HEK293T (cell line): Measurements from ENCODE around the gene C16orf54.
"Not testable (repeated sequence)": the region's sequence is repeated elsewhere in the genome, so short reads cannot be mapped to it uniquely, and the experiment has no call there.

Experiments used
- ARNT ChIP-seq: fragments of 450-650 bp; IDR thresholded peaks from 2 replicates; pipeline ENCODE4 v1.6.1; 2017; ENCODE audit warnings: mild to moderate bottlenecking
- BHLHE40 ChIP-seq: fragments of 450-650 bp; IDR thresholded peaks from 2 replicates; pipeline ENCODE4 v1.6.1; 2016; ENCODE audit warnings: mild to moderate bottlenecking, moderate library complexity, borderline replicate concordance
- ELF4 ChIP-seq: fragments of 450-650 bp; IDR thresholded peaks from 2 replicates; pipeline ENCODE4 v1.6.1; 2017; ENCODE audit warnings: antibody characterized with exemption
- FOXK2 ChIP-seq: fragments of 450-650 bp; IDR thresholded peaks from 2 replicates; pipeline ENCODE4 v1.6.1; 2016; ENCODE audit warnings: mild to moderate bottlenecking
- FOXM1 ChIP-seq: fragments of 450-650 bp; IDR thresholded peaks from 2 replicates; pipeline ENCODE4 v1.6.1; 2017; ENCODE audit warnings: mild to moderate bottlenecking, borderline replicate concordance
- NFRKB ChIP-seq: fragments of 450-650 bp; IDR thresholded peaks from 2 replicates; pipeline ENCODE4 v1.6.1; 2016; ENCODE audit warnings: mild to moderate bottlenecking, moderate library complexity
- SP1 ChIP-seq: fragments of 450-650 bp; IDR thresholded peaks from 2 replicates; pipeline ENCODE4 v1.6.1; 2017
- SUZ12 ChIP-seq: fragments of 450-650 bp; IDR thresholded peaks from 2 replicates; pipeline ENCODE4 v1.6.1; 2016; ENCODE audit warnings: mild to moderate bottlenecking
- TARDBP ChIP-seq: fragments of 450-650 bp; IDR thresholded peaks from 2 replicates; pipeline ENCODE4 v1.6.1; 2016
- ZNF384 ChIP-seq: fragments of 450-650 bp; IDR thresholded peaks from 2 replicates; pipeline ENCODE4 v1.6.1; 2016
- TF ChIP-seq, protein P1 (sequence below): fragments of 450-650 bp; IDR thresholded peaks from 2 replicates; pipeline ENCODE4 v1.6.1; 2016

DNA sequence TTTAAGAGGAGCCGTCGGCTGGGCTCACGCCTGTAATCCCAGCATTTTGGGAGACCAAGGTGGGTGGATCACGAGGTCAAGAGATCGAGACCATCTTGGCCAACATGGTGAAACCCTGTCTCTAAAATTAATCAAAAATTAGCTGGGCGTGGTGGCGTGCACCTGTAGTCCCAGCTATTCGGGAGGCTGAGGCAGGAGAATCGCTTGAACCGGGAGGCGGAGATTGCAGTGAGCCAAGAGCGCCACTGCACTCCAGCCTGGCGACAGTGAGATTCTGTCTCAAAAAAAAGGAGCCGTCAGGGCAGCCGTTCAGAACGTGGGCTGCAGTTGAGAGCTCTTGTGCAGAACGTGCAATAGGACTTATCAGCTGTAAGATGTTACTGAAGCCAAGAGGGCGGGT is 47.4 kb upstream of the C16orf54 start:
- TF ChIP-seq, protein P1, sequence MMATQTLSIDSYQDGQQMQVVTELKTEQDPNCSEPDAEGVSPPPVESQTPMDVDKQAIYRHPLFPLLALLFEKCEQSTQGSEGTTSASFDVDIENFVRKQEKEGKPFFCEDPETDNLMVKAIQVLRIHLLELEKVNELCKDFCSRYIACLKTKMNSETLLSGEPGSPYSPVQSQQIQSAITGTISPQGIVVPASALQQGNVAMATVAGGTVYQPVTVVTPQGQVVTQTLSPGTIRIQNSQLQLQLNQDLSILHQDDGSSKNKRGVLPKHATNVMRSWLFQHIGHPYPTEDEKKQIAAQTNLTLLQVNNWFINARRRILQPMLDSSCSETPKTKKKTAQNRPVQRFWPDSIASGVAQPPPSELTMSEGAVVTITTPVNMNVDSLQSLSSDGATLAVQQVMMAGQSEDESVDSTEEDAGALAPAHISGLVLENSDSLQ = not testable (repeated sequence)
- TF ChIP-seq FOXK2, FOXM1, SP1, ZNF384, TARDBP, ELF4, SUZ12, ARNT, NFRKB, BHLHE40: not testable (repeated sequence)
